Measurements from ENCODE around the gene GCNA. TPM values are rescaled to one million over a fixed set of nuclear protein-coding genes. Genes with fewer than 3 reads are reported as not detected.

GCNA gene
- polyA plus RNA-seq, 1 of the 3 experiments (the other 2 are of a cell fraction), result 1.8 TPM

DNA sequence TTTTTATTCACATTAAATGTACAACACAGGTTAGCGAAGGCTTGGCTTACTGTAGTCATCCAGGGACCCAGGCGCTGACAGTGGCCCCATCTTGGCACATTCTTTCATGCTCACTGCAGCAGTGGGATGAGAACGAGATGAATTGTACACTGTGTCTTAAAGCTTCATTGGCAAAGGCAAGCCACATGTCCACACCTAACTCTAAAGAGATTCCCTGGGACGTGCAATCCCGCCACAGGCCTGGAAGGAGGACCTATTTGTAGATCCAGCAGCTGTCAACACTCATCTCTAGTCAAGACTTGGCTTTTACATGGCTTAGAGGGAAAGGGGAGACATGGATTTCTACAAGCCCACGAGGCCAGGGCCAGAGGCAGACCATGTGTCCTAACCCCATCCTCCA lies 56.1 kb downstream of the GCNA start:
- Histone ChIP-seq H3K27me3 (ENCODE audit: insufficient read depth) (no peaks in the 10 kb centered on the region; the same call in 1 of the 2 replicates), H3K4me3 (ENCODE audit: low read depth in 2 of 2, low read length in 1 of 2) (no peak overlapping the region), H3K9me3 (no peaks in the 10 kb centered on the region), H3F3A (replicated peaks; ENCODE audit: insufficient read depth) (no peaks in the 10 kb centered on the region), H3K4me1 (ENCODE audit: control insufficient read depth in 1 of 2, insufficient read depth in 2 of 2, low read depth in 1 of 2, low read length in 1 of 2) (0 out of 4 replicates have a peak, but pooled peaks cover 0 to 4% of the 10 kb centered on the region in 2 experiments), H3K79me2 (ENCODE audit: insufficient read depth) (no peaks in the 10 kb centered on the region), H3K36me3 (replicated peaks in 1 of 2; ENCODE audit: control insufficient read depth in 1 of 2, insufficient read depth in 2 of 2, low read length in 1 of 2) (no peaks in the 10 kb centered on the region), H4K20me1 (ENCODE audit: insufficient read depth) (no peaks in the 10 kb centered on the region), H3K9me2 (no peaks in the 10 kb centered on the region), H3K27ac (ENCODE audit: low read depth in 2 of 2, low read length in 1 of 2) (no peak overlapping the region), H2AFZ (ENCODE audit: low read depth) (no peak overlapping the region), H3K4me2 (no peak overlapping the region), H3K9ac (no peak overlapping the region)
- no peak for DNase-seq
- 56% methylated on average over 6 of the region's 6 CpGs for WGBS (ENCODE audit: low lambda C conversion rate)
- CTCF ChIA-PET, result no interaction called here
- no peak for TF ChIP-seq NFIC (IDR thresholded peaks at IDR 0.05; ENCODE audit: borderline replicate concordance)
- TF ChIP-seq JUND (IDR thresholded peaks at IDR 0.05), result no peak
- TF ChIP-seq POLR2AphosphoS5 (IDR thresholded peaks at IDR 0.05; ENCODE audit: low read depth, low read length), result no peak
- TF ChIP-seq, protein P1, sequence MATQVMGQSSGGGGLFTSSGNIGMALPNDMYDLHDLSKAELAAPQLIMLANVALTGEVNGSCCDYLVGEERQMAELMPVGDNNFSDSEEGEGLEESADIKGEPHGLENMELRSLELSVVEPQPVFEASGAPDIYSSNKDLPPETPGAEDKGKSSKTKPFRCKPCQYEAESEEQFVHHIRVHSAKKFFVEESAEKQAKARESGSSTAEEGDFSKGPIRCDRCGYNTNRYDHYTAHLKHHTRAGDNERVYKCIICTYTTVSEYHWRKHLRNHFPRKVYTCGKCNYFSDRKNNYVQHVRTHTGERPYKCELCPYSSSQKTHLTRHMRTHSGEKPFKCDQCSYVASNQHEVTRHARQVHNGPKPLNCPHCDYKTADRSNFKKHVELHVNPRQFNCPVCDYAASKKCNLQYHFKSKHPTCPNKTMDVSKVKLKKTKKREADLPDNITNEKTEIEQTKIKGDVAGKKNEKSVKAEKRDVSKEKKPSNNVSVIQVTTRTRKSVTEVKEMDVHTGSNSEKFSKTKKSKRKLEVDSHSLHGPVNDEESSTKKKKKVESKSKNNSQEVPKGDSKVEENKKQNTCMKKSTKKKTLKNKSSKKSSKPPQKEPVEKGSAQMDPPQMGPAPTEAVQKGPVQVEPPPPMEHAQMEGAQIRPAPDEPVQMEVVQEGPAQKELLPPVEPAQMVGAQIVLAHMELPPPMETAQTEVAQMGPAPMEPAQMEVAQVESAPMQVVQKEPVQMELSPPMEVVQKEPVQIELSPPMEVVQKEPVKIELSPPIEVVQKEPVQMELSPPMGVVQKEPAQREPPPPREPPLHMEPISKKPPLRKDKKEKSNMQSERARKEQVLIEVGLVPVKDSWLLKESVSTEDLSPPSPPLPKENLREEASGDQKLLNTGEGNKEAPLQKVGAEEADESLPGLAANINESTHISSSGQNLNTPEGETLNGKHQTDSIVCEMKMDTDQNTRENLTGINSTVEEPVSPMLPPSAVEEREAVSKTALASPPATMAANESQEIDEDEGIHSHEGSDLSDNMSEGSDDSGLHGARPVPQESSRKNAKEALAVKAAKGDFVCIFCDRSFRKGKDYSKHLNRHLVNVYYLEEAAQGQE (IDR thresholded peaks at IDR 0.05; ENCODE audit: low read depth, low read length), result no peak
- no peak for TF ChIP-seq RXRA (IDR thresholded peaks at IDR 0.05; ENCODE audit: borderline replicate concordance, low read depth)
- no peak for TF ChIP-seq RCOR1 (IDR thresholded peaks at IDR 0.05; ENCODE audit: low read length)
- TF ChIP-seq, protein P2, sequence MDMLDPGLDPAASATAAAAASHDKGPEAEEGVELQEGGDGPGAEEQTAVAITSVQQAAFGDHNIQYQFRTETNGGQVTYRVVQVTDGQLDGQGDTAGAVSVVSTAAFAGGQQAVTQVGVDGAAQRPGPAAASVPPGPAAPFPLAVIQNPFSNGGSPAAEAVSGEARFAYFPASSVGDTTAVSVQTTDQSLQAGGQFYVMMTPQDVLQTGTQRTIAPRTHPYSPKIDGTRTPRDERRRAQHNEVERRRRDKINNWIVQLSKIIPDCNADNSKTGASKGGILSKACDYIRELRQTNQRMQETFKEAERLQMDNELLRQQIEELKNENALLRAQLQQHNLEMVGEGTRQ (IDR thresholded peaks at IDR 0.05; ENCODE audit: borderline replicate concordance, low read depth, low read length), result no peak
- TF ChIP-seq TAF1 (IDR thresholded peaks at IDR 0.05; ENCODE audit: borderline replicate concordance, low read depth, low read length), result no peak
- TF ChIP-seq, protein P3, sequence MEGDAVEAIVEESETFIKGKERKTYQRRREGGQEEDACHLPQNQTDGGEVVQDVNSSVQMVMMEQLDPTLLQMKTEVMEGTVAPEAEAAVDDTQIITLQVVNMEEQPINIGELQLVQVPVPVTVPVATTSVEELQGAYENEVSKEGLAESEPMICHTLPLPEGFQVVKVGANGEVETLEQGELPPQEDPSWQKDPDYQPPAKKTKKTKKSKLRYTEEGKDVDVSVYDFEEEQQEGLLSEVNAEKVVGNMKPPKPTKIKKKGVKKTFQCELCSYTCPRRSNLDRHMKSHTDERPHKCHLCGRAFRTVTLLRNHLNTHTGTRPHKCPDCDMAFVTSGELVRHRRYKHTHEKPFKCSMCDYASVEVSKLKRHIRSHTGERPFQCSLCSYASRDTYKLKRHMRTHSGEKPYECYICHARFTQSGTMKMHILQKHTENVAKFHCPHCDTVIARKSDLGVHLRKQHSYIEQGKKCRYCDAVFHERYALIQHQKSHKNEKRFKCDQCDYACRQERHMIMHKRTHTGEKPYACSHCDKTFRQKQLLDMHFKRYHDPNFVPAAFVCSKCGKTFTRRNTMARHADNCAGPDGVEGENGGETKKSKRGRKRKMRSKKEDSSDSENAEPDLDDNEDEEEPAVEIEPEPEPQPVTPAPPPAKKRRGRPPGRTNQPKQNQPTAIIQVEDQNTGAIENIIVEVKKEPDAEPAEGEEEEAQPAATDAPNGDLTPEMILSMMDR (IDR thresholded peaks at IDR 0.05), result no peak
- no peak for TF ChIP-seq FOSL2 (IDR thresholded peaks at IDR 0.05; ENCODE audit: borderline replicate concordance, low read depth)
- TF ChIP-seq MXI1 (IDR thresholded peaks at IDR 0.05; ENCODE audit: low read depth, low read length), result no peak
- TF ChIP-seq, protein P4, sequence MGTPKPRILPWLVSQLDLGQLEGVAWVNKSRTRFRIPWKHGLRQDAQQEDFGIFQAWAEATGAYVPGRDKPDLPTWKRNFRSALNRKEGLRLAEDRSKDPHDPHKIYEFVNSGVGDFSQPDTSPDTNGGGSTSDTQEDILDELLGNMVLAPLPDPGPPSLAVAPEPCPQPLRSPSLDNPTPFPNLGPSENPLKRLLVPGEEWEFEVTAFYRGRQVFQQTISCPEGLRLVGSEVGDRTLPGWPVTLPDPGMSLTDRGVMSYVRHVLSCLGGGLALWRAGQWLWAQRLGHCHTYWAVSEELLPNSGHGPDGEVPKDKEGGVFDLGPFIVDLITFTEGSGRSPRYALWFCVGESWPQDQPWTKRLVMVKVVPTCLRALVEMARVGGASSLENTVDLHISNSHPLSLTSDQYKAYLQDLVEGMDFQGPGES (IDR thresholded peaks at IDR 0.05; ENCODE audit: low read depth, low read length), result no peak
- no peak for TF ChIP-seq TCF12 (IDR thresholded peaks at IDR 0.05)
- no peak for TF ChIP-seq EZH2phosphoT487 (IDR thresholded peaks at IDR 0.05; ENCODE audit: borderline replicate concordance, low read depth)
- TF ChIP-seq FOXJ3 (CRISPR knock-in tag; IDR thresholded peaks at IDR 0.05), result no peak
- TF ChIP-seq FOXM1 (IDR thresholded peaks at IDR 0.05; ENCODE audit: low read depth), result no peak
- TF ChIP-seq TEAD4 (IDR thresholded peaks at IDR 0.05; ENCODE audit: borderline replicate concordance, insufficient read depth), result no peak
- TF ChIP-seq SIN3A (IDR thresholded peaks at IDR 0.05; ENCODE audit: borderline replicate concordance, low read depth, low read length), result no peak
- POLR2A ChIA-PET, result no interaction called here
